SK-N-SH (cell line): Measurements from ENCODE around the gene CEL.

Experiments
- CTCF ChIP-seq: fragments of 200-600 bp; sonication (generic); IDR thresholded peaks from 2 replicates; pipeline ENCODE4 v1.6.1; 2017; ENCODE audit warnings: antibody characterized with exemption, mild to moderate bottlenecking, moderate library complexity
- EP300 ChIP-seq, 2 experiments: IDR thresholded peaks; 2 replicates each; pipeline versions ENCODE4 v1.4.0 to v1.6.1; 2012; ENCODE audit warnings: borderline replicate concordance in 1 of 2, low read depth in 1 of 2, low read length in 1 of 2
- PBX3 ChIP-seq: IDR thresholded peaks from 2 replicates; pipeline ENCODE4; 2012
- POLR2AphosphoS5 ChIP-seq: IDR thresholded peaks from 2 replicates; pipeline ENCODE4 v1.6.1; 2012; ENCODE audit warnings: low read depth, low read length
- RAD21 ChIP-seq: IDR thresholded peaks from 2 replicates; pipeline ENCODE4 v1.6.1; 2012; ENCODE audit warnings: mild to moderate bottlenecking, low read length
- RFX5 ChIP-seq: IDR thresholded peaks from 2 replicates; pipeline ENCODE4 v1.6.1; 2012; ENCODE audit warnings: mild to moderate bottlenecking, improper control_type of control experiment, low read length
- TAF1 ChIP-seq: IDR thresholded peaks from 2 replicates; pipeline ENCODE4 v1.6.1; 2012; ENCODE audit warnings: low read depth, mild to moderate bottlenecking, low read length, moderate library complexity, borderline replicate concordance
- YY1 ChIP-seq: IDR thresholded peaks from 2 replicates; pipeline ENCODE4 v1.4.0; 2012; ENCODE audit warnings: low read depth, mild to moderate bottlenecking
- ZBTB33 ChIP-seq: IDR thresholded peaks from 2 replicates; pipeline ENCODE4 v1.4.0; 2012; ENCODE audit warnings: low read depth, borderline replicate concordance
- TF ChIP-seq, protein P1 (sequence below): IDR thresholded peaks from 2 replicates; pipeline ENCODE4 v1.6.1; 2012; ENCODE audit warnings: mild to moderate bottlenecking, low read depth, low read length, moderate library complexity

GRCh38 chr9:133050781-133051180 lies 11.0 kb upstream of the CEL start:
- TF ChIP-seq, protein P1, sequence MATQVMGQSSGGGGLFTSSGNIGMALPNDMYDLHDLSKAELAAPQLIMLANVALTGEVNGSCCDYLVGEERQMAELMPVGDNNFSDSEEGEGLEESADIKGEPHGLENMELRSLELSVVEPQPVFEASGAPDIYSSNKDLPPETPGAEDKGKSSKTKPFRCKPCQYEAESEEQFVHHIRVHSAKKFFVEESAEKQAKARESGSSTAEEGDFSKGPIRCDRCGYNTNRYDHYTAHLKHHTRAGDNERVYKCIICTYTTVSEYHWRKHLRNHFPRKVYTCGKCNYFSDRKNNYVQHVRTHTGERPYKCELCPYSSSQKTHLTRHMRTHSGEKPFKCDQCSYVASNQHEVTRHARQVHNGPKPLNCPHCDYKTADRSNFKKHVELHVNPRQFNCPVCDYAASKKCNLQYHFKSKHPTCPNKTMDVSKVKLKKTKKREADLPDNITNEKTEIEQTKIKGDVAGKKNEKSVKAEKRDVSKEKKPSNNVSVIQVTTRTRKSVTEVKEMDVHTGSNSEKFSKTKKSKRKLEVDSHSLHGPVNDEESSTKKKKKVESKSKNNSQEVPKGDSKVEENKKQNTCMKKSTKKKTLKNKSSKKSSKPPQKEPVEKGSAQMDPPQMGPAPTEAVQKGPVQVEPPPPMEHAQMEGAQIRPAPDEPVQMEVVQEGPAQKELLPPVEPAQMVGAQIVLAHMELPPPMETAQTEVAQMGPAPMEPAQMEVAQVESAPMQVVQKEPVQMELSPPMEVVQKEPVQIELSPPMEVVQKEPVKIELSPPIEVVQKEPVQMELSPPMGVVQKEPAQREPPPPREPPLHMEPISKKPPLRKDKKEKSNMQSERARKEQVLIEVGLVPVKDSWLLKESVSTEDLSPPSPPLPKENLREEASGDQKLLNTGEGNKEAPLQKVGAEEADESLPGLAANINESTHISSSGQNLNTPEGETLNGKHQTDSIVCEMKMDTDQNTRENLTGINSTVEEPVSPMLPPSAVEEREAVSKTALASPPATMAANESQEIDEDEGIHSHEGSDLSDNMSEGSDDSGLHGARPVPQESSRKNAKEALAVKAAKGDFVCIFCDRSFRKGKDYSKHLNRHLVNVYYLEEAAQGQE, result no peak
- TF ChIP-seq RFX5 (no peak), CTCF (no peak), PBX3 (no peak), TAF1 (no peak), RAD21 (no peak), POLR2AphosphoS5 (no peak), EP300 (IDR thresholded peaks at IDR 0.05; ENCODE audit: borderline replicate concordance in 1 of 2, low read depth in 1 of 2, low read length in 1 of 2) (no peak), YY1 (no peak), ZBTB33 (no peak)
